Activated naive CD8-positive, alpha-beta T cell (primary cell): ENCODE measurements around the gene GSS.

Experiments used
- H3K27ac Mint-ChIP-seq: one replicate; pipeline ENCODE4 v1.8.0; 2021; ENCODE audit warnings: mixed read lengths
- H3K27me3 Mint-ChIP-seq: one replicate; pipeline ENCODE4 v1.8.0; 2021; ENCODE audit warnings: mixed read lengths
- H3K36me3 Mint-ChIP-seq: one replicate; pipeline ENCODE4 v1.8.0; 2021; ENCODE audit warnings: mixed read lengths
- H3K4me1 Mint-ChIP-seq: one replicate; pipeline ENCODE4 v1.8.0; 2021; ENCODE audit warnings: low read depth, mixed read lengths
- H3K4me3 Mint-ChIP-seq: one replicate; pipeline ENCODE4 v1.8.0; 2021; ENCODE audit warnings: mild to moderate bottlenecking, mixed read lengths
- H3K9me3 Mint-ChIP-seq: one replicate; pipeline ENCODE4 v1.8.0; 2021; ENCODE audit warnings: low read depth, mixed read lengths

GSS gene

GRCh38 chr20:34997131-34997561, 41.5 kb upstream of the GSS start:
- H3K36me3 Mint-ChIP-seq, result peaks cover 3% of the 10 kb centered on the region
- H3K27me3 Mint-ChIP-seq, result no peaks in the 10 kb centered on the region
- no peak overlapping the region for H3K4me3 Mint-ChIP-seq
- no peaks in the 10 kb centered on the region for H3K4me1 Mint-ChIP-seq
- H3K9me3 Mint-ChIP-seq, result no peaks in the 10 kb centered on the region
- no peak overlapping the region for H3K27ac Mint-ChIP-seq

- Mint-ChIP-seq H3K36me3 (peaks cover 3% of the 10 kb centered on the region), H3K9me3 (no peaks in the 10 kb centered on the region), H3K27ac (no peak overlapping the region), H3K4me3 (no peak overlapping the region), H3K27me3 (no peaks in the 10 kb centered on the region), H3K4me1 (no peaks in the 10 kb centered on the region)
Observed at GRCh38 chr20:34996243-34997028, 40.8 kb upstream of the GSS start.

- H3K4me3 Mint-ChIP-seq, result no peak overlapping the region
- H3K9me3 Mint-ChIP-seq, result no peaks in the 10 kb centered on the region
- H3K4me1 Mint-ChIP-seq, result no peaks in the 10 kb centered on the region
- H3K36me3 Mint-ChIP-seq, result peaks cover 3% of the 10 kb centered on the region
- no peak overlapping the region for H3K27ac Mint-ChIP-seq
- no peaks in the 10 kb centered on the region for H3K27me3 Mint-ChIP-seq
Observed at GRCh38 chr20:34995696-34996095, 40.1 kb upstream of the GSS start.

- Mint-ChIP-seq H3K27ac (no peak overlapping the region), H3K36me3 (peaks cover 3% of the 10 kb centered on the region), H3K9me3 (no peaks in the 10 kb centered on the region)
Observed at GRCh38 chr20:34995192-34995591, 39.6 kb upstream of the GSS start.

GRCh38 chr20:34994509-34995131, 39.0 kb upstream of the GSS start:
- Mint-ChIP-seq H3K27ac (no peak overlapping the region), H3K4me3 (no peak overlapping the region), H3K27me3 (no peaks in the 10 kb centered on the region), H3K4me1 (no peaks in the 10 kb centered on the region), H3K36me3 (peaks cover 3% of the 10 kb centered on the region), H3K9me3 (no peaks in the 10 kb centered on the region)

More at GRCh38 chr20:34995192-34995591, 39.6 kb upstream of the GSS start:
- no peaks in the 10 kb centered on the region for H3K27me3 Mint-ChIP-seq
- no peak overlapping the region for H3K4me3 Mint-ChIP-seq
- no peaks in the 10 kb centered on the region for H3K4me1 Mint-ChIP-seq

- Mint-ChIP-seq H3K27ac (no peak overlapping the region), H3K4me3 (no peak overlapping the region), H3K4me1 (no peaks in the 10 kb centered on the region), H3K27me3 (no peaks in the 10 kb centered on the region), H3K9me3 (no peaks in the 10 kb centered on the region), H3K36me3 (peaks cover 3% of the 10 kb centered on the region)
Observed at GRCh38 chr20:34993941-34994508, 38.4 kb upstream of the GSS start.

GRCh38 chr20:34992751-34993417, 37.3 kb upstream of the GSS start:
- no peaks in the 10 kb centered on the region for H3K27me3 Mint-ChIP-seq
- no peak overlapping the region for H3K27ac Mint-ChIP-seq
- H3K9me3 Mint-ChIP-seq, result no peaks in the 10 kb centered on the region
- no peaks in the 10 kb centered on the region for H3K36me3 Mint-ChIP-seq
- H3K4me3 Mint-ChIP-seq, result no peak overlapping the region
- H3K4me1 Mint-ChIP-seq, result no peaks in the 10 kb centered on the region

GRCh38 chr20:34990661-34991214, 35.1 kb upstream of the GSS start:
- Mint-ChIP-seq H3K4me1 (no peaks in the 10 kb centered on the region), H3K36me3 (no peaks in the 10 kb centered on the region), H3K27me3 (no peaks in the 10 kb centered on the region), H3K9me3 (no peaks in the 10 kb centered on the region), H3K27ac (no peak overlapping the region), H3K4me3 (no peak overlapping the region)

- Mint-ChIP-seq H3K27ac (no peak overlapping the region), H3K9me3 (no peaks in the 10 kb centered on the region), H3K4me1 (no peaks in the 10 kb centered on the region), H3K27me3 (no peaks in the 10 kb centered on the region), H3K4me3 (no peak overlapping the region), H3K36me3 (no peaks in the 10 kb centered on the region)
Observed at GRCh38 chr20:34990231-34990630, 34.6 kb upstream of the GSS start.

GRCh38 chr20:34989670-34990069, 34.1 kb upstream of the GSS start:
- Mint-ChIP-seq H3K9me3 (no peaks in the 10 kb centered on the region), H3K4me3 (no peak overlapping the region), H3K36me3 (no peaks in the 10 kb centered on the region), H3K27me3 (no peaks in the 10 kb centered on the region), H3K27ac (no peak overlapping the region), H3K4me1 (no peaks in the 10 kb centered on the region)

GRCh38 chr20:34989118-34989517, 33.5 kb upstream of the GSS start:
- H3K27me3 Mint-ChIP-seq, result no peaks in the 10 kb centered on the region
- no peaks in the 10 kb centered on the region for H3K9me3 Mint-ChIP-seq
- H3K4me1 Mint-ChIP-seq, result no peaks in the 10 kb centered on the region
- H3K36me3 Mint-ChIP-seq, result no peaks in the 10 kb centered on the region
- H3K4me3 Mint-ChIP-seq, result no peak overlapping the region
- no peak overlapping the region for H3K27ac Mint-ChIP-seq

GRCh38 chr20:34988191-34988540, 32.6 kb upstream of the GSS start:
- Mint-ChIP-seq H3K4me1 (no peaks in the 10 kb centered on the region), H3K36me3 (no peaks in the 10 kb centered on the region), H3K9me3 (no peaks in the 10 kb centered on the region), H3K27me3 (peaks cover 2% of the 10 kb centered on the region), H3K4me3 (no peak overlapping the region), H3K27ac (no peak overlapping the region)

GRCh38 chr20:34987288-34988190, 31.9 kb upstream of the GSS start:
- no peaks in the 10 kb centered on the region for H3K9me3 Mint-ChIP-seq
- H3K27ac Mint-ChIP-seq, result no peak overlapping the region
- H3K4me3 Mint-ChIP-seq, result no peak overlapping the region
- H3K4me1 Mint-ChIP-seq, result no peaks in the 10 kb centered on the region
- H3K36me3 Mint-ChIP-seq, result no peaks in the 10 kb centered on the region
- H3K27me3 Mint-ChIP-seq, result peaks cover 4% of the 10 kb centered on the region
